Right lobe of liver (tissue), 6 donors: ENCODE results near the gene CD276. TPM values are rescaled to one million over a fixed set of nuclear protein-coding genes. Genes with fewer than 3 reads are reported as not detected.

Source experiments
- ATAC-seq, 4 donors: fragments of 200-7000 bp; cut with Tn5 transposase; one replicate each; pipeline ENCODE4 v1.9.1; 2020; ENCODE audit warnings: mild to moderate bottlenecking in 4 of 4, moderate library complexity in 4 of 4
- DNase-seq, 3 donors: peaks; one replicate each; pipeline ENCODE4 v3.0.0-alpha.2; 2020
- H3K27ac ChIP-seq, 3 donors: fragments of 200-600 bp; one replicate each; pipeline ENCODE4 v1.8.0; 2022
- H3K27me3 ChIP-seq, 2 donors: fragments of 200-600 bp; one replicate each; pipeline ENCODE4 v1.8.0; 2022
- H3K36me3 ChIP-seq, 4 donors: fragments of 200-600 bp; sonication (generic) in 1 of 4; one replicate each; pipeline versions ENCODE4 v1.5.1 to v1.8.0; 2017 to 2022; ENCODE audit warnings: control low read depth in 1 of 4
- H3K4me1 ChIP-seq, 4 donors: fragments of 200-600 bp; sonication (generic) in 1 of 4; one replicate each; pipeline versions ENCODE4 v1.5.1 to v1.8.0; 2017 to 2022; ENCODE audit warnings: control low read depth in 1 of 4
- H3K4me3 ChIP-seq, 3 donors: fragments of 200-600 bp; one replicate each; pipeline ENCODE4 v1.8.0; 2022
- H3K9me3 ChIP-seq, 4 donors: fragments of 200-600 bp; sonication (generic) in 1 of 4; one replicate each; pipeline versions ENCODE4 v1.5.1 to v1.8.0; 2017 to 2022; ENCODE audit warnings: control low read depth in 1 of 4
- POLR2A ChIP-seq: fragments of 450-650 bp; IDR thresholded peaks from one replicate; pipeline ENCODE4 v1.6.1; 2017; ENCODE audit warnings: antibody characterized with exemption, mild to moderate bottlenecking
- WGBS: methylation state at CpG from one replicate; pipeline ENCODE4 v1.1.6; 2018; ENCODE audit warnings: low coverage, low lambda C conversion rate; ENCODE audit not compliant: insufficient coverage; ENCODE audit errors: missing lambda C conversion rate; 5-methylcytosine and 5-hydroxymethylcytosine counted together
- intact Hi-C, 2 donors: fragments of 100-400 bp; cut with DNase I; formaldehyde crosslinking; loops; one replicate each; pipeline versions ENCODE4 v1.11.2 to v1.14.1; 2022
- total RNA-seq, 6 experiments: library from RNA; depleted of rRNA in 2 of 6; stranded (reverse); fragments of >200 nt in 2 of 6; fragmentation: NEBNext Ultra II Directional in 3 of 6; extraction: Animal tissue kit (Norgen Biotek cat#: 25700) in 3 of 6; gene quantifications; one replicate each; pipeline versions ENCODE4 v1.1.0 to v1.2.4, GENCODE V29; 2016 to 2023
- TF ChIP-seq, protein P1 (sequence below), 4 donors: fragments of 200-600 bp in 3 of 4; fragments of 450-650 bp in 1 of 4; IDR thresholded peaks; one replicate each; pipeline versions ENCODE4 v1.5.1 to v1.8.0; 2016 to 2022; ENCODE audit warnings: antibody characterized with exemption in 4 of 4, mild to moderate bottlenecking in 2 of 4
- donor health status: DM: no; HTN: yes; CAD: no.
- donor health status: DM: no; HTN: no; CAD: no.
- donor health status: DM: no; HTN: no; CAD: no.
- donor health status: DM: no; HTN: yes; CAD: no.
- donor health status: DM: no; HTN: yes; CAD: no.

The CD276 gene
- total RNA-seq, 6 experiments from 2014 or later, result 18.8 to 56.5 (median 23.8) TPM

DNA sequence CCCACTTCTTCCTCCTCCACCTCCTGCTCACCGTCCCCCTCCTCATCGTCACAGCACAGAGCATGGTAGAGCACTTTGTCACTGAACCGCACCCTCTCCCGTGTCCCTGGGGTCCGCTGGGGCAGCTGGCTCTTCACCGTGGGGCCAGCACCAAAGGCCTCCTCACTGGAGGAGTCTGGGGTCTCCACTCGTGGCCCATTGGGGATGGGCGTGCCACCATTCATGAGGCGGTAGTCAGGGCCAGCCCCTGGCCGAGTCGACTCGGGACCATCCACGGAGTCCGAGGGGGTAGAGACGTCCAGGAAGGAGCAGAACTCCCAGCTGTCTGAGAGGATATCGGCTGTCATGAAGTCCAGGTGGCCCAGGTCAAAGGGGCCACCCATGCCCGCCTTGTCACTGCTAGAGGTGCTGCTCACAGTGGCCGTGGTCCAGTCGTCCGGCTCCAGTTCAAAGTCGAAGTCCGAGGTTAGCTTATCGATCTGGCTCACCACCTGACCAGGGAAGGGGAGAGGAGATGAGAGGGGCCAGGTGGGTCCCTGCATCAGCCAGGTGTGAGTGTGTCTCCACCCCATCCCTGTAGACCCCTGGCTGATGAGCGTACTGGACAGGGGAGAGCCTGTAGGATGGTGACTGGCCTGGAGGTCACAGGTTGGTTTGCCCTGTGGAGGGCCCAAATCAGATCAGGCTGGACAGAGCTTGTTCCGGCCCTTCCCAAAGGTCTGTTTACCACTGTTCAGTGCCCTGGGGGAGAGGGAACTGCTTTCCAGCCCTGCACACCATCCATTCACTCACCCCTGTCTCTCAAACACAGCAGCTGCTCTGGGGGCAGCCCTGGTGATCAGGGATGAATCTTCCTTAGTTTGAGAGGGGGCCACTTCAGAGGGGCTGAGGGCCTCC is 56.2 kb downstream of the CD276 start:
- Histone ChIP-seq H3K4me3 (no peak overlapping the region), H3K36me3 (no peaks in the 10 kb centered on the region), H3K4me1 (peaks cover 0 to 11% (median 0%) of the 10 kb centered on the region in 4 donors), H3K9me3 (no peaks in the 10 kb centered on the region), H3K27ac (no peak overlapping the region), H3K27me3 (no peaks in the 10 kb centered on the region)
- intact Hi-C loops, result no loop called here
- DNase-seq, result peak; percentile 32 to 76 (median 65)
- ATAC-seq, result peak; percentile 49 to 88 (median 74)
- TF ChIP-seq, protein P1, sequence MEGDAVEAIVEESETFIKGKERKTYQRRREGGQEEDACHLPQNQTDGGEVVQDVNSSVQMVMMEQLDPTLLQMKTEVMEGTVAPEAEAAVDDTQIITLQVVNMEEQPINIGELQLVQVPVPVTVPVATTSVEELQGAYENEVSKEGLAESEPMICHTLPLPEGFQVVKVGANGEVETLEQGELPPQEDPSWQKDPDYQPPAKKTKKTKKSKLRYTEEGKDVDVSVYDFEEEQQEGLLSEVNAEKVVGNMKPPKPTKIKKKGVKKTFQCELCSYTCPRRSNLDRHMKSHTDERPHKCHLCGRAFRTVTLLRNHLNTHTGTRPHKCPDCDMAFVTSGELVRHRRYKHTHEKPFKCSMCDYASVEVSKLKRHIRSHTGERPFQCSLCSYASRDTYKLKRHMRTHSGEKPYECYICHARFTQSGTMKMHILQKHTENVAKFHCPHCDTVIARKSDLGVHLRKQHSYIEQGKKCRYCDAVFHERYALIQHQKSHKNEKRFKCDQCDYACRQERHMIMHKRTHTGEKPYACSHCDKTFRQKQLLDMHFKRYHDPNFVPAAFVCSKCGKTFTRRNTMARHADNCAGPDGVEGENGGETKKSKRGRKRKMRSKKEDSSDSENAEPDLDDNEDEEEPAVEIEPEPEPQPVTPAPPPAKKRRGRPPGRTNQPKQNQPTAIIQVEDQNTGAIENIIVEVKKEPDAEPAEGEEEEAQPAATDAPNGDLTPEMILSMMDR (IDR thresholded peaks at IDR 0.05), result no peak
- no peak for TF ChIP-seq POLR2A
- 75% methylated on average over 4 of the region's 25 CpGs for WGBS

DNA sequence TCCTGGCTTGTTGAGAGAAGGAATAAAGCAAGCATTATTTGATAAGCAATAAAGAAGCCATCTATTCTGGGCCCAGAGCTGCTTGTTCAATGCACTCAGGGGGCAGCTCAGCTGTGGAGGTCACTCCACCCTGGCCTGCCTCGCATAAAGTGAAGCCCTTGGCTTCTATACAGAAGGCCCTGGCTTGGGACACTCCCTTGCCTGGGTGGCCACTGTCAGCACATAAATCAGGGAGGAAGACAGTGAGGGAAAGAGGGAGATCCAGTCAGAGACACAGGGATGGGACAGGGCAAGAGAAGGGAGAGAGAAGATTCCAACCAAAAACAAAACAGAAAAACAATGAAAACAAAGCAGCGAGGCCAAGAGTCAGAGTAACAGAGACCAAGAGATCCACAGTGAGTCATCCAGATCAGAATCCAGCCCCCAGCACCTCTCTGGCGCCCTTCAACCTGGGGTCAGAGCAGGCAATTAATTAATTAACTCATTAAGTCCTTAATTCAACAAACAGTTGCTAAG is 57.2 kb downstream of the CD276 start:
- Histone ChIP-seq H3K9me3 (no peaks in the 10 kb centered on the region), H3K4me1 (peaks cover 0 to 11% (median 0%) of the 10 kb centered on the region in 4 donors), H3K27ac (no peak overlapping the region), H3K27me3 (no peaks in the 10 kb centered on the region), H3K36me3 (no peaks in the 10 kb centered on the region), H3K4me3 (no peak overlapping the region)
- TF ChIP-seq, protein P1 (IDR thresholded peaks at IDR 0.05), result no peak
- no peak for TF ChIP-seq POLR2A
- intact Hi-C loops, result no loop called here
- ATAC-seq (no peak), DNase-seq (no peak)
- WGBS, result 91% methylated on average over 3 of the region's 3 CpGs

DNA sequence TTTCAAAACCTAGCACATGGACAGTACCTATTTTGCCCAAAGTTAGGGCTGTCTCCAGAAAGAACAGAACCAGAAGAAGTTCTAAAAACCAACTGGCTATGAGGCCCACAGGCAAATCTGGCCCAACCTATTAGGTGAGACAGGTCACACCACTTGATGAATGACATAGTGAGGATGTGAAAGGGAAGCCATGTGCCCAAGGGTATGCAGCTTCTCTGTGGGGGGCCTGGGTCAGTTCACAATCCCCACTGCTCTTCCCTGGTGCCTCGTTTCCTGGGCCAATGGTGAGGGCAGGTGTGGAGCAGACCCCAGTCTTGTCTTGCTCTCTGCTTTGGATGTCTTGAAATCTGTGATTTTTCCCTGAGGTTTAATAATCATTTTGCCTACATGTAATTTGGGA is 60.1 kb downstream of the CD276 start:
- Histone ChIP-seq H3K9me3 (no peaks in the 10 kb centered on the region), H3K27me3 (no peaks in the 10 kb centered on the region), H3K36me3 (no peaks in the 10 kb centered on the region), H3K4me3 (no peak overlapping the region), H3K27ac (no peak overlapping the region), H3K4me1 (peaks cover 0 to 11% (median 0%) of the 10 kb centered on the region in 4 donors)
- no peak for ATAC-seq
- 45% methylated on average over 1 of the region's 1 CpG for WGBS
- intact Hi-C loops, result no loop called here
- no peak for TF ChIP-seq POLR2A
- TF ChIP-seq, protein P1 (IDR thresholded peaks at IDR 0.05), result no peak
- DNase-seq, result no peak

DNA sequence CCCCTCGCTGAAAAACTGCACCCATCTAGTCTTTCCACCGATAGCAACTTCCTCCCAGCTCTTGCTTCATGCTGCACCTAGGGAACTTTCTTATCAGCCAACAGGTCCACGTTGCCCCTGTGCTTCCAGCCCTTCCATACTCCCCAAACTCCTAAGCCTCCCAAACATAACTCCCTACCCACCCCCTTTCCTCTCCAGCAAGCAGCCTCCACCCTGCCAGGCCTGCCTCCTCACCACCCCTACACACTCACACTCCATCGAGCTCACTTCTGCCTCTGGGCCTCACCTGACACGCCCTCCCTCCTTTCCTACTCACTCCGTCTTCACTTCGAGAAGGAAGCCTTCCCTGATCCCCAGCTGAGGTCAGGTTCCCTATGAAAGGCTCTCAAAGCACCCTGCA is 60.9 kb downstream of the CD276 start:
- TF ChIP-seq POLR2A, result no peak
- TF ChIP-seq, protein P1 (IDR thresholded peaks at IDR 0.05), result no peak
- intact Hi-C loops, result no loop called here
- no peak overlapping the region for H3K4me3 ChIP-seq
- no peaks in the 10 kb centered on the region for H3K27me3 ChIP-seq
- 44% methylated on average over 5 of the region's 7 CpGs for WGBS
- H3K4me1 ChIP-seq, result peaks cover 0 to 10% (median 0%) of the 10 kb centered on the region in 4 donors
- no peak for ATAC-seq
- H3K36me3 ChIP-seq, result no peaks in the 10 kb centered on the region
- H3K27ac ChIP-seq, result no peak overlapping the region
- DNase-seq, result no peak
- no peaks in the 10 kb centered on the region for H3K9me3 ChIP-seq
